ENCODE results near the gene ELF1.

DNA sequence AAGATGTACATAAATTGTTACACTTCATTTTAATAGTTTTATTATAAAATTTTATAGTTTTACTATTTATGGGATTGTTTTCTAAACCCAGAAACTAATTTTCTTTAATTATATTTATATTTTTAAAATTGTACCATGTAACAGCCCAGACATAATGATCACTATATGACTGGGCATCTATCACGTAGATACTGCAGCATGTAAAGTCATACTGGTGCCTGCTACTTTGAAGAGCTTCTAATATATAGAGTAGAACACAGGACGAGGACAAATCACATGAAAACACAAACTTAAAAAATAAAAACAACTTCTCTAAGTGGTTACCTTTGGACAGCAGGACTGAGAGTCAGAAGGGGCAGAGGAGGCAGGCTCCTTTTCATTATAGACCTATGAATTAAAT lies 5.3 kb downstream of the ELF1 start:
- TF ChIP-seq, protein P1, sequence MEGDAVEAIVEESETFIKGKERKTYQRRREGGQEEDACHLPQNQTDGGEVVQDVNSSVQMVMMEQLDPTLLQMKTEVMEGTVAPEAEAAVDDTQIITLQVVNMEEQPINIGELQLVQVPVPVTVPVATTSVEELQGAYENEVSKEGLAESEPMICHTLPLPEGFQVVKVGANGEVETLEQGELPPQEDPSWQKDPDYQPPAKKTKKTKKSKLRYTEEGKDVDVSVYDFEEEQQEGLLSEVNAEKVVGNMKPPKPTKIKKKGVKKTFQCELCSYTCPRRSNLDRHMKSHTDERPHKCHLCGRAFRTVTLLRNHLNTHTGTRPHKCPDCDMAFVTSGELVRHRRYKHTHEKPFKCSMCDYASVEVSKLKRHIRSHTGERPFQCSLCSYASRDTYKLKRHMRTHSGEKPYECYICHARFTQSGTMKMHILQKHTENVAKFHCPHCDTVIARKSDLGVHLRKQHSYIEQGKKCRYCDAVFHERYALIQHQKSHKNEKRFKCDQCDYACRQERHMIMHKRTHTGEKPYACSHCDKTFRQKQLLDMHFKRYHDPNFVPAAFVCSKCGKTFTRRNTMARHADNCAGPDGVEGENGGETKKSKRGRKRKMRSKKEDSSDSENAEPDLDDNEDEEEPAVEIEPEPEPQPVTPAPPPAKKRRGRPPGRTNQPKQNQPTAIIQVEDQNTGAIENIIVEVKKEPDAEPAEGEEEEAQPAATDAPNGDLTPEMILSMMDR (IDR thresholded peaks at IDR 0.05; ENCODE audit: low read length) = no peak
- TF ChIP-seq EZH2 (IDR thresholded peaks at IDR 0.05; ENCODE audit: borderline replicate concordance, low read length) = no peak

Measured in OCI-LY1 (cell line).